ENCODE measurements around the gene NDUFAF5. TPM values are rescaled to one million over a fixed set of nuclear protein-coding genes. Genes with fewer than 3 reads are reported as not detected.

NDUFAF5 gene
- total RNA-seq, 1 experiment from 2014 or later: 62.8 TPM

GRCh38 chr20:13821876-13822275 is 37.0 kb downstream of the NDUFAF5 start:
- no peak for DNase-seq (ENCODE audit: low spot score)

- DNase-seq (ENCODE audit: low spot score): no peak
These were observed 37.6 kb downstream of the NDUFAF5 start for GRCh38 chr20:13822459-13822858.

- DNase-seq (ENCODE audit: low spot score): no peak
These were observed 39.6 kb downstream of the NDUFAF5 start for GRCh38 chr20:13824459-13824858.

- DNase-seq (ENCODE audit: low spot score): no peak
These were observed 40.6 kb downstream of the NDUFAF5 start for GRCh38 chr20:13825465-13825864.

- DNase-seq (ENCODE audit: low spot score): no peak
These were observed 46.6 kb downstream of the NDUFAF5 start for GRCh38 chr20:13831476-13831875.

GRCh38 chr20:13838664-13839063 is 53.8 kb downstream of the NDUFAF5 start:
- DNase-seq (ENCODE audit: low spot score): no peak

GRCh38 chr20:13839421-13840092 is 54.7 kb downstream of the NDUFAF5 start:
- DNase-seq (ENCODE audit: low spot score): peak; percentile 45

- no peak for DNase-seq (ENCODE audit: low spot score)
These were observed 55.3 kb downstream of the NDUFAF5 start for GRCh38 chr20:13840093-13840465.

- DNase-seq (ENCODE audit: low spot score): no peak
These were observed 56.4 kb downstream of the NDUFAF5 start for GRCh38 chr20:13841206-13841605.

- no peak for DNase-seq (ENCODE audit: low spot score)
These were observed 59.5 kb downstream of the NDUFAF5 start for GRCh38 chr20:13844296-13844695.

- DNase-seq (ENCODE audit: low spot score): no peak
These were observed 66.5 kb downstream of the NDUFAF5 start for GRCh38 chr20:13851279-13851678.

GRCh38 chr20:13852306-13852705 is 67.5 kb downstream of the NDUFAF5 start:
- DNase-seq (ENCODE audit: low spot score): no peak

GRCh38 chr20:13855613-13856012 is 70.8 kb downstream of the NDUFAF5 start:
- no peak for DNase-seq (ENCODE audit: low spot score)

- no peak for DNase-seq (ENCODE audit: low spot score)
These were observed 71.5 kb downstream of the NDUFAF5 start for GRCh38 chr20:13856354-13856753.

- DNase-seq (ENCODE audit: low spot score): no peak
These were observed 72.5 kb downstream of the NDUFAF5 start for GRCh38 chr20:13857304-13857703.

- DNase-seq (ENCODE audit: low spot score): no peak
These were observed 73.1 kb downstream of the NDUFAF5 start for GRCh38 chr20:13857961-13858360.

- DNase-seq (ENCODE audit: low spot score): no peak
These were observed 73.6 kb downstream of the NDUFAF5 start for GRCh38 chr20:13858439-13858838.

GRCh38 chr20:13858871-13859270 is 74.0 kb downstream of the NDUFAF5 start:
- no peak for DNase-seq (ENCODE audit: low spot score)

GRCh38 chr20:13862245-13862644 is 77.4 kb downstream of the NDUFAF5 start:
- DNase-seq (ENCODE audit: low spot score): no peak

GRCh38 chr20:13863244-13863643 is 78.4 kb downstream of the NDUFAF5 start:
- no peak for DNase-seq (ENCODE audit: low spot score)

- no peak for DNase-seq (ENCODE audit: low spot score)
These were observed 80.3 kb downstream of the NDUFAF5 start for GRCh38 chr20:13865156-13865555.

- DNase-seq (ENCODE audit: low spot score): no peak
These were observed 81.0 kb downstream of the NDUFAF5 start for GRCh38 chr20:13865791-13866351.

- DNase-seq (ENCODE audit: low spot score): no peak
These were observed 83.5 kb downstream of the NDUFAF5 start for GRCh38 chr20:13868331-13868730.
